ENCODE results near the gene MKNK1.

MKNK1 gene

GRCh38 chr1:46525253-46525983 lies 78.7 kb downstream of the MKNK1 start:
- Histone ChIP-seq H3K27me3 (peaks cover 99% of the 10 kb centered on the region), H3K4me3 (ENCODE audit: low read depth in 1 of 2, low read length in 1 of 2) (no peak overlapping the region), H3K9me3 (no peaks in the 10 kb centered on the region), H3K36me3 (no peaks in the 10 kb centered on the region), H3K4me1 (ENCODE audit: control insufficient read depth in 1 of 2, insufficient read depth in 1 of 2, low read depth in 1 of 2, low read length in 1 of 2) (no peaks in the 10 kb centered on the region), H3K27ac (no peak overlapping the region)
- TF ChIP-seq, protein P1, sequence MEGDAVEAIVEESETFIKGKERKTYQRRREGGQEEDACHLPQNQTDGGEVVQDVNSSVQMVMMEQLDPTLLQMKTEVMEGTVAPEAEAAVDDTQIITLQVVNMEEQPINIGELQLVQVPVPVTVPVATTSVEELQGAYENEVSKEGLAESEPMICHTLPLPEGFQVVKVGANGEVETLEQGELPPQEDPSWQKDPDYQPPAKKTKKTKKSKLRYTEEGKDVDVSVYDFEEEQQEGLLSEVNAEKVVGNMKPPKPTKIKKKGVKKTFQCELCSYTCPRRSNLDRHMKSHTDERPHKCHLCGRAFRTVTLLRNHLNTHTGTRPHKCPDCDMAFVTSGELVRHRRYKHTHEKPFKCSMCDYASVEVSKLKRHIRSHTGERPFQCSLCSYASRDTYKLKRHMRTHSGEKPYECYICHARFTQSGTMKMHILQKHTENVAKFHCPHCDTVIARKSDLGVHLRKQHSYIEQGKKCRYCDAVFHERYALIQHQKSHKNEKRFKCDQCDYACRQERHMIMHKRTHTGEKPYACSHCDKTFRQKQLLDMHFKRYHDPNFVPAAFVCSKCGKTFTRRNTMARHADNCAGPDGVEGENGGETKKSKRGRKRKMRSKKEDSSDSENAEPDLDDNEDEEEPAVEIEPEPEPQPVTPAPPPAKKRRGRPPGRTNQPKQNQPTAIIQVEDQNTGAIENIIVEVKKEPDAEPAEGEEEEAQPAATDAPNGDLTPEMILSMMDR (IDR thresholded peaks at IDR 0.05): no peak

DNA sequence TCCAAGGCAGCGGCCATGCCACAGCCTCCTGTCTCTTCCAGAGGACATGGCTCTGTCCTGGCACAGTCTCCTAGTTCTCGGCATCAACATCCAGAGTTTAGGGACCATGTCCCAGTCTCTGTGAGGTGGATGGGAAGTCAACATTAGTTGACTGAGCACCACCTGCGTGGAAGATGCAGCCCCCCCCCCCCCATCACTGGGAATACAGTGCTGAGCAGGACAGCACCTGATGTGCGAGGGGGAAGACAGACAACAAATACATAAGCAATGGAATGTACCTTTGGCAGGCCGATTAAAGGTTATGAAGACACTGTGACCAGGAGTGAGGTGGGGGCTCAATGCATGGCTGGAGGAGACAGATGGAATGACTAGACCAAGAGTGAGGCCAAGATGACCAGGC lies 79.2 kb downstream of the MKNK1 start:
- Histone ChIP-seq H3K36me3 (no peaks in the 10 kb centered on the region), H3K9me3 (no peaks in the 10 kb centered on the region), H3K27ac (no peak overlapping the region), H3K4me3 (ENCODE audit: low read depth in 1 of 2, low read length in 1 of 2) (no peak overlapping the region), H3K4me1 (ENCODE audit: control insufficient read depth in 1 of 2, insufficient read depth in 1 of 2, low read depth in 1 of 2, low read length in 1 of 2) (no peaks in the 10 kb centered on the region), H3K27me3 (peaks cover 96% of the 10 kb centered on the region)
- TF ChIP-seq, protein P1 (IDR thresholded peaks at IDR 0.05): no peak

- Histone ChIP-seq H3K27me3 (peaks cover 90% of the 10 kb centered on the region), H3K9me3 (no peaks in the 10 kb centered on the region), H3K27ac (no peak overlapping the region), H3K36me3 (no peaks in the 10 kb centered on the region), H3K4me1 (ENCODE audit: control insufficient read depth in 1 of 2, insufficient read depth in 1 of 2, low read depth in 1 of 2, low read length in 1 of 2) (no peaks in the 10 kb centered on the region), H3K4me3 (ENCODE audit: low read depth in 1 of 2, low read length in 1 of 2) (no peak overlapping the region)
- TF ChIP-seq, protein P1 (IDR thresholded peaks at IDR 0.05): no peak
Measured at GRCh38 chr1:46523496-46524353, 80.3 kb downstream of the MKNK1 start.

GRCh38 chr1:46522969-46523320 lies 81.1 kb downstream of the MKNK1 start:
- peaks cover 90% of the 10 kb centered on the region for H3K27me3 ChIP-seq

DNA sequence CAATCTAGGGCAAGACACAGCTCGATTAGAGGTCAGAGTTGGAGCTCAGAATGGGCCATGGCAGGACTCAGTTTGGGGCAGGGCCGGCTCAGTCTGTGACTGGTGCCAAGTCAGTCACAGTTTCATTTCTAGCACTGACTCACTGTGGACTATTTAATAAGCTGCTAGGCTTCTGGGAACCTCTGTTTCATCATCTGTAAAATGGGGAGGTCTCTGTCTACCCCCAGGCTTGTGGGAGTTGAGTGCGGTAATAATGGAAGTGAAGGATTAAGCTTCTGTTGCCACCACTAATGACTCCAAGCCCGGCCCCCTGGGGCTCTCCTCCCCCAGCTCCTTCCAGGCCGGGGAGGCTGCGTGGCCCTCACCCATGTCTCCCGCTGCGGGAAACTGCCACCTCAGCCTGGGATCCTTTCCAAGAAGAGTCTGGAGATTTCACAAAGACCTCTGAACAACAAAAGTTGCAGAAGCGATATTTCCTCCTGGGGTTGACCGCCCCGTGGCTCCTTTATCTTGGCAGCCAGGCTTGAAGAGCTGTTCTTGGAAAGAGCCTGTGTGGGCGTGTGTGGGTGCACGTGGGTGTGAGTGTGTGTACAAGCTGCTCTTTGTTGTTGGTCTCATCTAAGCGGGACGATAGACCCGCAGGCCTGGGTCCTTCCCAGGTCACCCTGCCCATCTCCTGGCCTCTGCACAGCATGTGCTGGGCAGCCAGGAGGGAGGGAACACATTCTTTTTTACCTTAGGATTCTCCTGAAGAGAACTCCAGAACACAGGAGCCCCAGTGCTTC lies 81.7 kb downstream of the MKNK1 start:
- no peaks in the 10 kb centered on the region for H3K4me1 ChIP-seq (ENCODE audit: control insufficient read depth in 1 of 2, insufficient read depth in 1 of 2, low read depth in 1 of 2, low read length in 1 of 2)
- TF ChIP-seq, protein P1 (IDR thresholded peaks at IDR 0.05): no peak
- no peaks in the 10 kb centered on the region for H3K36me3 ChIP-seq
- peaks cover 90% of the 10 kb centered on the region for H3K27me3 ChIP-seq
- H3K9me3 ChIP-seq: no peaks in the 10 kb centered on the region
- no peak overlapping the region for H3K4me3 ChIP-seq (ENCODE audit: low read depth in 1 of 2, low read length in 1 of 2)
- no peak overlapping the region for H3K27ac ChIP-seq

More at GRCh38 chr1:46522969-46523320, 81.1 kb downstream of the MKNK1 start:
- H3K9me3 ChIP-seq: no peaks in the 10 kb centered on the region
- H3K27ac ChIP-seq: no peak overlapping the region
- H3K4me1 ChIP-seq (ENCODE audit: control insufficient read depth in 1 of 2, insufficient read depth in 1 of 2, low read depth in 1 of 2, low read length in 1 of 2): no peaks in the 10 kb centered on the region
- H3K4me3 ChIP-seq (ENCODE audit: low read depth in 1 of 2, low read length in 1 of 2): no peak overlapping the region
- no peaks in the 10 kb centered on the region for H3K36me3 ChIP-seq
- TF ChIP-seq, protein P1 (IDR thresholded peaks at IDR 0.05): no peak
